ENCODE results near the gene SH3PXD2A. TPM values are rescaled to one million over a fixed set of nuclear protein-coding genes. Genes with fewer than 3 reads are reported as not detected.

The SH3PXD2A gene
- total and polyA plus RNA-seq, 12 donors, result 5.7 to 34.5 (median 19.2) TPM

DNA sequence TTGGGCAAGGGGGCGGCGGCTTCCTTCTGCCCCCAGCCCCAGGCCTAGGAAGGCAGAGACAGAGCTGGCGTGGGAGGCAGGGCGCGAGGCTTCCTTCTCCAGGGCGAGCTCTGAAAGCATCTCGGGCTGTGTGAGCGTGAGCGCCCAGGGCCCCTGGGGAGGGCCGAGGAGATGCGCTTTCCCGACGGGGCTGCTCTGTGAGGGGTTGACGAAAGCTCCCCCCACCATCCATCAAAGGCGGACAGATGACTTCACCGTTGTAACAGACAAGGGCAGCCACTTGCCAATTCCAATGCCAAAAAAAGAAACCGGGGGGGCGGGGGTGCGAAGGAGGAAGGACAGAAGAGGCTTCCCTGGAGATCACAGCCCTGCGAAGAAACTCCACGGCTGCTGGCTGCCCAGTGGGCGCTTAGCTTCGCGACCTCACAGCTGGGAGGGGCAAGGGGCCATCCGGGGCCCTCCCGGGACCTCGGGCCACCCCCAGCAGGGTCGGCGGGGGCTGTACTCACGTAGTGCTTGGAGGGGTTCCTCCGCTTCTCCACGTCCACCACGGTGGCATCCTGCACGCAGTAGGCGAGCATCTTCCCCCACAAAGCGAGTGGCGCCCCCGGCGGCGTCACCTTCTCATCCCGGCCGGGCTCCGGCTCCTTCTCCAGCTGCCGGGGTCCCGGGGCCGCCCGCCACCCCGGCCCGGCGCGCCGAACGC, 537 bp downstream of the SH3PXD2A start:
- DNase-seq, result peak in 3 of 7 donors; percentile 25 to 43 (median 27)
- peak overlapping the region in 2 of 4 donors; percentile 39 to 65 for H3K4me3 ChIP-seq
- no peaks in the 10 kb centered on the region for H3K27me3 ChIP-seq
- no peaks in the 10 kb centered on the region for H3K9me3 ChIP-seq (replicated peaks in 1 of 3)
- intact Hi-C loops (cut with DNase I), result no loop called here
- 0 to 3% (median 2%) methylated on average over 4 to 53 of the region's 53 CpGs for WGBS, 4 donors
- H3K36me3 ChIP-seq (replicated peaks in 1 of 2), result no peaks in the 10 kb centered on the region
- H3K4me1 ChIP-seq (replicated peaks in 1 of 2), result peaks cover 7 to 51% of the 10 kb centered on the region in 2 donors
- peak overlapping the region in 3 of 5 donors; percentile 5 to 57 (median 30) for H3K27ac ChIP-seq
- TF ChIP-seq POLR2A (IDR thresholded peaks at IDR 0.05), result no peak
- TF ChIP-seq, protein P1, sequence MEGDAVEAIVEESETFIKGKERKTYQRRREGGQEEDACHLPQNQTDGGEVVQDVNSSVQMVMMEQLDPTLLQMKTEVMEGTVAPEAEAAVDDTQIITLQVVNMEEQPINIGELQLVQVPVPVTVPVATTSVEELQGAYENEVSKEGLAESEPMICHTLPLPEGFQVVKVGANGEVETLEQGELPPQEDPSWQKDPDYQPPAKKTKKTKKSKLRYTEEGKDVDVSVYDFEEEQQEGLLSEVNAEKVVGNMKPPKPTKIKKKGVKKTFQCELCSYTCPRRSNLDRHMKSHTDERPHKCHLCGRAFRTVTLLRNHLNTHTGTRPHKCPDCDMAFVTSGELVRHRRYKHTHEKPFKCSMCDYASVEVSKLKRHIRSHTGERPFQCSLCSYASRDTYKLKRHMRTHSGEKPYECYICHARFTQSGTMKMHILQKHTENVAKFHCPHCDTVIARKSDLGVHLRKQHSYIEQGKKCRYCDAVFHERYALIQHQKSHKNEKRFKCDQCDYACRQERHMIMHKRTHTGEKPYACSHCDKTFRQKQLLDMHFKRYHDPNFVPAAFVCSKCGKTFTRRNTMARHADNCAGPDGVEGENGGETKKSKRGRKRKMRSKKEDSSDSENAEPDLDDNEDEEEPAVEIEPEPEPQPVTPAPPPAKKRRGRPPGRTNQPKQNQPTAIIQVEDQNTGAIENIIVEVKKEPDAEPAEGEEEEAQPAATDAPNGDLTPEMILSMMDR (IDR thresholded peaks at IDR 0.05), result no peak

DNA sequence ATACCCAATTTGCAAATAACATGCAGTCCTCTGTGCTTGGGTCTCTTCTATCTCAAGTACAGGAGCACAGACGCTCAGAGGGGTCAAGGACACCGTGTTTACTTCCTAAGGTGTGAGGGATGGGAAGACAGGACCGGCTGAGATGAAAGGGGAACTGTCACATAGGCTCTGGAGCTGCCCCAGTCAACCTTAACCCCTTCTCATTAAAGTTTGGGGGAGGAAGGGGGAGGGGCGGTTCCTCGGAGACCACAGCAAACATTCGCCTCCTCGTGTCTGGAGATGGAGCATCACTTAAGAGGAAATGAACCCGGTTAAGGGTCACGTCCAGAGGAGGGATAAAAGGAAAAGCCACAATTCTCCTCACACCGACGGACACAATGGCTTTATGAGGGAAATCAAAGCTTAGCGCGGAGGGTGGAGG, 1.1 kb downstream of the SH3PXD2A start:
- H3K27me3 ChIP-seq, result no peaks in the 10 kb centered on the region
- WGBS, 4 donors, result 16 to 22% (median 17%) methylated on average over 13 of the region's 13 CpGs
- H3K36me3 ChIP-seq (replicated peaks in 1 of 2), result no peaks in the 10 kb centered on the region
- no peaks in the 10 kb centered on the region for H3K9me3 ChIP-seq (replicated peaks in 1 of 3)
- DNase-seq, result no peak
- H3K27ac ChIP-seq, result peak overlapping the region in 2 of 5 donors; percentile 24 to 30
- peak overlapping the region in 2 of 4 donors; percentile 39 to 65 for H3K4me3 ChIP-seq
- no peak for TF ChIP-seq POLR2A (IDR thresholded peaks at IDR 0.05)
- TF ChIP-seq, protein P1 (IDR thresholded peaks at IDR 0.05), result no peak
- intact Hi-C loops (cut with DNase I), result no loop called here
- peaks cover 7 to 56% of the 10 kb centered on the region in 2 donors for H3K4me1 ChIP-seq (replicated peaks in 1 of 2)

DNA sequence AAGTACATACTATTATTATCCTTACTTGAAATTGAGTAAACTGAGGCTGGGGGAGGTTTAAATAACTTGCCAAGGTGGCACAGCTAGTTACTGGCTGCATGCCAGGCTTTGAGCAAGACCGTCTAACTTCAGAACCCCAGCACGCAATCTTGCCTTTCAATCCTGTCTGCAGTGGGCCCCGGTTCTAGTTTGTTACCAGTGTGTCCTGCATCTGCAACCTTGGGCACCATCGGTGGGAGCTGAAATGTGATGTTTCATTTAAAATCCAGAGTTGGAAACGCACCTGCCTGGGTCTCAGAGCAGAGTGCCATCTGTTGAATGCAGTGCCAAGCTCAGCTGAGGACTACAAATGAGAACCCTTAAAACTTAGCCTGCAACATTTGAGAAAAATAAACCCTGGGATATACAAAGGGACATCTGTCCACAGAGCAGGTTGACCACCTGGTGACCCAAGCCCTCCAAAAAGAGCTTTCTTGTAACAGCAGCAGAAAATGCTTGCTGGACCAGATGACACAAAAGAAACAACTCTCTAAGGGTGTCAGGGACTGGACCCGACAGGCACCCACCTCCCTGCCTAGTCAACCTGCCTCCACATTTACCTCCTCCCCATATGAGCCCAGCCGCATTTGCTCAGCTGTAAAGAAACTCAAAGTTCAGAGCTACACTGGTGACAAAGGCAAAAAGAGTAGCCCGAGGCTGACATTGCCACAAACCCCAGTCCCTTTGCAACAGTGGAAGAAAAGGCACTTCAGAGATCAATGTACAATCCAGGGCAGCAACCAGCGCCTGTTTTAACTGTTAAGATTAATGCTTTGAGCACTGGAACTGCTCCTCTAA, 1.7 kb downstream of the SH3PXD2A start:
- TF ChIP-seq, protein P1 (IDR thresholded peaks at IDR 0.05), result no peak
- TF ChIP-seq POLR2A (IDR thresholded peaks at IDR 0.05), result no peak
- intact Hi-C loops (cut with DNase I), result no loop called here
- Histone ChIP-seq H3K27ac (peak overlapping the region in 2 of 5 donors; percentile 38 to 72), H3K4me3 (peak overlapping the region in 1 of 4 donors; percentile 65), H3K4me1 (replicated peaks in 1 of 2) (peaks cover 7 to 56% of the 10 kb centered on the region in 2 donors), H3K9me3 (replicated peaks in 1 of 3) (no peaks in the 10 kb centered on the region), H3K27me3 (no peaks in the 10 kb centered on the region), H3K36me3 (replicated peaks in 1 of 2) (no peaks in the 10 kb centered on the region)
- 67 to 80% (median 71%) methylated on average over 9 of the region's 9 CpGs for whole genome bisulfite sequencing, 4 donors
- no peak for DNase-seq

DNA sequence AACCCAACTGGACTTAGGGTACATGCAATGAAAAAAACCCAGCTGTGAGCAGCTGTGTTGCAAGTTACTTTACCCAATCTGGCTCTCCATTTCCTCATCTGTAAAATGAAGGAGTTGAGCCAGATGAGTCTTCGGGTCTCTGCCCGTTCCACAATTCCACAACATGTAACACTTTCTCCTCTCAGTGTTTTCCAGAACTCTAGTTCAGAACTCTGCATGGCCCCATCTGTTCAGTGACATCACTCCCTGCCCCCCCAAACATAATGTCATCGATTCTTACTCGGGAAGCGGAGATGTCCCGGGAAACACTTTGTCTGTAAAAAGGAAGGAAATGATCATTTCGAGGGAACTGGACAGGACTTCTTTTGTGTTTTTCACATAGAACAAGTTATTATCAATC, 2.5 kb downstream of the SH3PXD2A start:
- H3K9me3 ChIP-seq (replicated peaks in 1 of 3), result no peaks in the 10 kb centered on the region
- H3K4me1 ChIP-seq (replicated peaks in 1 of 2), result peaks cover 7 to 56% of the 10 kb centered on the region in 2 donors
- TF ChIP-seq, protein P1 (IDR thresholded peaks at IDR 0.05), result no peak
- TF ChIP-seq POLR2A (IDR thresholded peaks at IDR 0.05), result no peak
- H3K27me3 ChIP-seq, result no peaks in the 10 kb centered on the region
- no peak for DNase-seq
- WGBS, 4 donors, result 62 to 82% (median 67%) methylated on average over 7 of the region's 7 CpGs
- H3K4me3 ChIP-seq, result no peak overlapping the region
- peak overlapping the region in 2 of 5 donors; percentile 38 to 72 for H3K27ac ChIP-seq
- intact Hi-C loops (cut with DNase I), result no loop called here
- H3K36me3 ChIP-seq (replicated peaks in 1 of 2), result no peaks in the 10 kb centered on the region

Data from adrenal gland (tissue), 12 donors.